Omental fat pad (tissue), 4 donors: ENCODE data around the gene PNPLA7. TPM values are rescaled to one million over a fixed set of nuclear protein-coding genes. Genes with fewer than 3 reads are reported as not detected.

ENCODE experiments used
- ATAC-seq: fragments of 150-250 bp; one replicate; pipeline ENCODE4 v1.9.1; 2016; ENCODE audit warnings: mild to moderate bottlenecking, moderate library complexity; ENCODE audit not compliant: low FRiP score
- DNase-seq: peaks from one replicate; pipeline ENCODE4 v3.0.0-alpha.2; 2019; ENCODE audit warnings: low spot score
- CTCF ChIP-seq, 3 donors: fragments of 450-650 bp; IDR thresholded peaks; one replicate each; pipeline ENCODE4 v1.5.1; 2016 to 2017; ENCODE audit warnings: antibody characterized with exemption in 3 of 3, mild to moderate bottlenecking in 3 of 3, moderate library complexity in 2 of 3
- total RNA-seq, 4 donors: library from RNA; depleted of rRNA; stranded (reverse); fragments of >200 nt; gene quantifications; one replicate each; pipeline ENCODE4 v1.1.0, GENCODE V29; 2016

Gene PNPLA7
- total RNA-seq, 4 donors from 2014 or later, result 7.1 to 23.1 (median 13.9) TPM

- no peak for TF ChIP-seq CTCF (IDR thresholded peaks at IDR 0.05)
- DNase-seq (no peak), ATAC-seq (no peak)
These were observed 55.5 kb downstream of the PNPLA7 start for GRCh38 chr9:137494550-137495351.

- TF ChIP-seq CTCF (IDR thresholded peaks at IDR 0.05), result no peak
- ATAC-seq (no peak), DNase-seq (no peak)
These were observed 56.1 kb downstream of the PNPLA7 start for GRCh38 chr9:137494104-137494544.

- no peak for TF ChIP-seq CTCF (IDR thresholded peaks at IDR 0.05)
- DNase-seq (no peak), ATAC-seq (no peak)
These were observed 56.7 kb downstream of the PNPLA7 start for GRCh38 chr9:137493364-137494103.

GRCh38 chr9:137492464-137493363 lies 57.5 kb downstream of the PNPLA7 start:
- DNase-seq (no peak), ATAC-seq (no peak)
- no peak for TF ChIP-seq CTCF (IDR thresholded peaks at IDR 0.05)

GRCh38 chr9:137491735-137492432 lies 58.3 kb downstream of the PNPLA7 start:
- DNase-seq (no peak), ATAC-seq (no peak)
- TF ChIP-seq CTCF (IDR thresholded peaks at IDR 0.05), result no peak

- DNase-seq (no peak), ATAC-seq (no peak)
- no peak for TF ChIP-seq CTCF (IDR thresholded peaks at IDR 0.05)
These were observed 59.5 kb downstream of the PNPLA7 start for GRCh38 chr9:137490532-137491186.
